Karpas-422 (cell line): Measurements from ENCODE around the gene CNTNAP2. TPM values are rescaled to one million over a fixed set of nuclear protein-coding genes. Genes with fewer than 3 reads are reported as not detected.

Experiments used
- DNase-seq: peaks from one replicate; pipeline ENCODE4 v3.0.0-alpha.2; 2015
- H2AFZ ChIP-seq: fragments of 200-600 bp; sonication (generic); 2 replicates; pipeline ENCODE4 v1.6.1; 2014; ENCODE audit warnings: antibody characterized with exemption, low read length, mixed read lengths
- H3K27ac ChIP-seq: fragments of 200-600 bp; sonication (generic); 2 replicates; pipeline ENCODE4 v1.5.1; 2014; ENCODE audit warnings: mild to moderate bottlenecking, low read length, moderate library complexity
- H3K27me3 ChIP-seq: fragments of 200-600 bp; sonication (generic); 2 replicates; pipeline ENCODE4 v1.6.1; 2014; ENCODE audit warnings: low read length, mixed read lengths
- H3K36me3 ChIP-seq: fragments of 200-600 bp; sonication (generic); 2 replicates; pipeline ENCODE4 v1.6.1; 2014; ENCODE audit warnings: low read length, mixed read lengths; ENCODE audit not compliant: insufficient read depth
- H3K4me1 ChIP-seq: fragments of 200-600 bp; sonication (generic); 2 replicates; pipeline ENCODE4 v1.6.1; 2014; ENCODE audit warnings: mild to moderate bottlenecking, low read length, mixed read lengths
- H3K4me2 ChIP-seq: fragments of 200-600 bp; sonication (generic); 2 replicates; pipeline ENCODE4 v1.6.1; 2014; ENCODE audit warnings: low read length, low read depth, mild to moderate bottlenecking; ENCODE audit not compliant: poor library complexity, severe bottlenecking
- H3K4me3 ChIP-seq: fragments of 200-600 bp; sonication (generic); 2 replicates; pipeline ENCODE4 v1.5.1; 2014; ENCODE audit warnings: mild to moderate bottlenecking, antibody characterized with exemption, low read length, mixed read lengths
- H3K79me2 ChIP-seq: fragments of 200-600 bp; sonication (generic); 2 replicates; pipeline ENCODE4 v1.6.1; 2014; ENCODE audit warnings: mild to moderate bottlenecking, low read length, mixed read lengths
- H3K9ac ChIP-seq: fragments of 200-600 bp; sonication (generic); 2 replicates; pipeline ENCODE4 v1.6.0; 2014; ENCODE audit warnings: low read length
- H3K9me2 ChIP-seq: fragments of 200-600 bp; sonication (generic), shearing (Covaris generic); replicated peaks from 2 replicates; pipeline ENCODE4 v1.6.0; 2014; ENCODE audit warnings: mild to moderate bottlenecking, low read length, moderate library complexity; ENCODE audit not compliant: insufficient read depth
- H3K9me3 ChIP-seq: fragments of 300-700, 200-600 bp; sonication (generic); 2 replicates; pipeline ENCODE4 v1.6.1; 2014; ENCODE audit warnings: low read length, mixed read lengths
- H4K20me1 ChIP-seq: fragments of 200-600 bp; sonication (generic); 2 replicates; pipeline ENCODE4 v1.6.1; 2014; ENCODE audit warnings: mild to moderate bottlenecking, antibody characterized with exemption, low read length, low read depth; ENCODE audit not compliant: insufficient read depth
- total RNA-seq: library from RNA; depleted of rRNA; stranded (reverse); fragments of >200 nt; shearing (Covaris generic); gene quantifications from 2 replicates; pipeline ENCODE4 v1.2.3, GENCODE V29; 2014; ENCODE audit warnings: low replicate concordance

Gene CNTNAP2
- total RNA-seq, 1 experiment from 2014 or later = not detected

DNA sequence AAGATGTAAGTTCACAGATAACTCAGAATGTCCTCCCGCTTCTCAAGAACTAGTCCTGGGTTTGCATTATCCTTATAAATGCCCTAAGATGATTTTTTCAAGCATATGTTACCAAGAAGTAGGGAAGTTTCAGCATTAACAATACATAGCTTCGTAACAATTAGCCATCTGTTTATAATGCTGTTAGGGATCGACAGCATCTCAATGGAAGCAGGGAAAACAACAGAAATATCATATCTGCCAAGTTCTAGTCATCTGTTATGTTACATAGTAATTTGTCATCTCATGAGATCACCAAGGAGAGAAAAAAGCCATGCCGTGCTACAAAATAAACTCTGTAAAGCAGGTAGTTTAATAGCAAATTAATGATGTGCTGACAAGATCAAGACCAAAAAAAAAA is 1742.4 kb downstream of the CNTNAP2 start:
- Histone ChIP-seq H3K9me3 (no peaks in the 10 kb centered on the region), H2AFZ (no peak overlapping the region), H3K79me2 (no peaks in the 10 kb centered on the region), H3K27ac (no peak overlapping the region), H3K36me3 (no peaks in the 10 kb centered on the region), H3K4me1 (no peaks in the 10 kb centered on the region), H3K9ac (no peak overlapping the region), H3K4me3 (no peak overlapping the region), H4K20me1 (no peaks in the 10 kb centered on the region), H3K4me2 (no peak overlapping the region), H3K9me2 (no peaks in the 10 kb centered on the region; the same call in 1 of the 2 replicates), H3K27me3 (no peaks in the 10 kb centered on the region)
- no peak for DNase-seq

DNA sequence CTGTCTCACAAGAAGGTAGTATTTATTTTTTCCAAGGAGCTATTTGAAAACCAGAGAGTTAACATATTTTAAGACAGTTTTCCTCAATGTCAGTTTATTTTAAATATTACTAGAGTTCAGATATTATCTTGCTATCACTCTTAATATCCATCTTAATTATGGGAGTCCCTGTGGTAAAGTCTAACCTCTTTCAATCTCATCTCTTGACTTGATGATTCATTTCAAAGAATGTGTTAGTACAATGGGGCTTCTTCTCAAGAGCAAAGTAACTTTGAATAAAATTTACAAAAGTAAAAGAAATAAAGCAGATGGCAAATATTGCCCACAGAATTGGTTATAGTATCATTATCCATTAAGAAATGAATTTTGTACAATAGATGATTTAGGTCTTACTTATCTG is 1742.9 kb downstream of the CNTNAP2 start:
- no peak overlapping the region for H3K9ac ChIP-seq
- no peaks in the 10 kb centered on the region for H3K9me3 ChIP-seq
- H3K79me2 ChIP-seq = no peaks in the 10 kb centered on the region
- no peaks in the 10 kb centered on the region for H3K27me3 ChIP-seq
- no peaks in the 10 kb centered on the region for H4K20me1 ChIP-seq
- no peak overlapping the region for H3K4me2 ChIP-seq
- H3K4me1 ChIP-seq = no peaks in the 10 kb centered on the region
- no peak overlapping the region for H3K27ac ChIP-seq
- no peaks in the 10 kb centered on the region for H3K36me3 ChIP-seq
- no peaks in the 10 kb centered on the region; the same call in 1 of the 2 replicates for H3K9me2 ChIP-seq
- DNase-seq = no peak
- no peak overlapping the region for H2AFZ ChIP-seq
- no peak overlapping the region for H3K4me3 ChIP-seq

DNA sequence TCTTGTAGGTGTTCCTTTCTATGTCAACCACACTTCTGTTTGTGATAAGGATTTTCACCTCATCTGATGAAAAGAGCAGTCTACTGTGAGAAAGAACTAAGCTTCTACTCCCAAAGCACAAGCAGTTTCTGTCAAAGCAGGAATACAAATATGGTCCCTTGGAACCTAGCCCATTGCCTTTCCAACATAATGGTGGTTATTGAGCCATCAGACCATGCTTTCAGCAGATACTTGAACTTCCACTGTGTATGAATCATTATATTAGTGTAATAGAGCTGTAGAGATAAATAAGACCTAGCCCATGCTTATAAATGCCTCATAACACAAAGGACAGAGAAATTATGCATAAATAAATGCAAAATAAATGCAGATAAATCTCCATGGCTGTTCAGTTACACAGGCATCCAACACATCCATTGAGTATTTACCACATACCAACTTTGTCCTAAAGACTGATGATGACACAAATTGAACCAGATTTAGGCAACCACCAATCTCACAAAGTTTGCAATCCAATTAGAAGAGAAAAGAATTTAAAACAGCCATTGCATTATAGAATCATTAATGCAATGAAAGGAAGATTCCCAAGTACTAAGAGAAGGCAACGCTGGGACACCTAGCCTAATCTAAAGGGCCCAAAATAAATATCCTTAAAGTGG is 1744.6 kb downstream of the CNTNAP2 start:
- no peak overlapping the region for H3K4me3 ChIP-seq
- H3K9ac ChIP-seq = no peak overlapping the region
- H3K27ac ChIP-seq = no peak overlapping the region
- H3K4me1 ChIP-seq = no peaks in the 10 kb centered on the region
- H3K79me2 ChIP-seq = no peaks in the 10 kb centered on the region
- no peak overlapping the region for H3K4me2 ChIP-seq
- no peaks in the 10 kb centered on the region for H3K36me3 ChIP-seq
- no peak overlapping the region for H2AFZ ChIP-seq
- H3K9me2 ChIP-seq = no peaks in the 10 kb centered on the region; the same call in 1 of the 2 replicates
- H4K20me1 ChIP-seq = no peaks in the 10 kb centered on the region
- no peak for DNase-seq
- H3K9me3 ChIP-seq = no peaks in the 10 kb centered on the region
- no peaks in the 10 kb centered on the region for H3K27me3 ChIP-seq

DNA sequence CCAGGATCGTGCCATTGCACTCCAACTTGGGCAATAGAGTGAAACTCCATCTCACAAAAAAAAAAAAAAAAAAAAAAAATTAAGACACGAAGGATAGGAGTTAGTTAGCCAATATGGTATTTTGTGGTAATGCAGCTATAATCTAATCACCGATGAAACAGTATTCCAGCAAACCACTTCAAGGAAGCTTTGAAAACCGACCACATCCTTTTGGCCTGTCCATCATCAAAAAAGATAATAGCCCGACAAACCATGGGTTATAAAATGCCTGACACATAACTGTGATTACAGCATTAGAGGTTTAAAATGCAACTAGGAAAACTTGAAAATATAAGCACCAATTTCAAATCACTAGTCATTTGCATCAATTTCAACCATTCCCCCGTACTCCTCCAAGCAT is 1745.3 kb downstream of the CNTNAP2 start:
- Histone ChIP-seq H4K20me1 (no peaks in the 10 kb centered on the region), H3K9me2 (no peaks in the 10 kb centered on the region; the same call in 1 of the 2 replicates), H3K9me3 (no peaks in the 10 kb centered on the region), H3K27ac (no peak overlapping the region), H3K4me3 (no peak overlapping the region), H3K9ac (no peak overlapping the region), H3K27me3 (no peaks in the 10 kb centered on the region), H2AFZ (no peak overlapping the region), H3K36me3 (no peaks in the 10 kb centered on the region), H3K79me2 (no peaks in the 10 kb centered on the region), H3K4me2 (no peak overlapping the region), H3K4me1 (no peaks in the 10 kb centered on the region)
- DNase-seq = no peak

DNA sequence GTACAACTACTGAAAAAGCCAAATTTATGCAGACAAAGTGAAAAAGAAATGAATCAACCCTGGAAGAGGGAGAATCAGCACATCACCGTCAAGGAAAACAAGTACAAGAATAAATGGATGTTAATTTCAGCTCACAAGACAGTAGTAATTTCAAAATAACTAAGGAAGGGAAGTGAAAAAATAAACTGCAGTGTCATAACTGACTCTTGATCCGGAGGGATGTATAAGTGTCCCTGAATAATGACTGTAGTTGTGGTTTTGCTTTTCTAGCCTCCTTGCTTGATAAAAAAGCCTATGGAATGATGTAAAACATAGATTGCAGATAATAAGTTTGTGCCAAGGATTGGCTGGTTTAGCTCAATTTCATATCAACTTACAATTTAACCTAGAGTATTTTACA is 1752.9 kb downstream of the CNTNAP2 start:
- Histone ChIP-seq H3K4me3 (no peak overlapping the region), H3K4me1 (no peaks in the 10 kb centered on the region), H4K20me1 (no peaks in the 10 kb centered on the region), H3K27ac (no peak overlapping the region), H3K36me3 (no peaks in the 10 kb centered on the region), H3K9me2 (no peaks in the 10 kb centered on the region), H3K4me2 (no peak overlapping the region), H3K9ac (no peak overlapping the region), H3K79me2 (no peaks in the 10 kb centered on the region), H3K9me3 (peaks cover 7% of the 10 kb centered on the region), H3K27me3 (no peaks in the 10 kb centered on the region), H2AFZ (no peak overlapping the region)
- DNase-seq = no peak

DNA sequence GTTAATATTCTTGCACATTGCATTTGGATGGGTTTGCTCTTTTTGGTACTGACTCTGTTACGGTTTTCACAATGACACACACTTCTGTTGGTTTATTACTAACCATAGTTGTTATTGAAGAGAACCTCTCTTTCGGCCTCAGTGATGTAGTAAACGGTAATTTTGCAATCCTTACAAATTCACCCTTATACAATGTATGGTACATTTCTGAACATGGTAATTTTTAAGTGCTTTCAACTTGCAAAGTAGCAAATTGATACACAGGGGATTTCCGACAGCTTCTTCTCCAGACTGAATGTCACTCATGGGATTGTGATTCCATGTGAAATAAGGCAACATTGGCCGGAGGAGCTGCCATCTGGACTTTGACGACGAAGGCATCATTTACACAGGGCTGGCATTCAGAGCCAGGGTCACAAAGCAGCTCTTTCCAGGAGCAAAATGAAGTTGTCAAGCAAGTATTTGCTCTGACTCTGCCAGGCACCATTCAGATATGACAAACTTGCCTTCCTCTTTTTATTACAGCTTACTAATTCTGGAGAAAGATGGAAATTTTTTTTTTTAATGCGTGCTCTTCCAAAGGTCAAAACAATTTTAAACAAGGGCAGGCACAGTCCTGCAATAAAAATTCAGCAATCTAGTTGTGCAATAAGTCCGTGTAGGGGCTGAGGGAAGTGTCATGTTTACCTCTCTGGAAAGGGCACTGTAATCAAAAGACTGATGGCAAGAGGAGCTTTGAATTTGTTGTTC is 1762.5 kb downstream of the CNTNAP2 start:
- Histone ChIP-seq H3K4me2 (no peak overlapping the region), H3K4me3 (no peak overlapping the region), H3K9me3 (no peaks in the 10 kb centered on the region), H3K27ac (no peak overlapping the region), H3K4me1 (no peaks in the 10 kb centered on the region), H4K20me1 (no peaks in the 10 kb centered on the region), H3K79me2 (no peaks in the 10 kb centered on the region), H3K9me2 (0 out of 2 replicates have a peak, but pooled peaks cover 3% of the 10 kb centered on the region), H3K27me3 (no peaks in the 10 kb centered on the region), H3K9ac (no peak overlapping the region), H3K36me3 (no peaks in the 10 kb centered on the region), H2AFZ (no peak overlapping the region)
- DNase-seq = no peak

DNA sequence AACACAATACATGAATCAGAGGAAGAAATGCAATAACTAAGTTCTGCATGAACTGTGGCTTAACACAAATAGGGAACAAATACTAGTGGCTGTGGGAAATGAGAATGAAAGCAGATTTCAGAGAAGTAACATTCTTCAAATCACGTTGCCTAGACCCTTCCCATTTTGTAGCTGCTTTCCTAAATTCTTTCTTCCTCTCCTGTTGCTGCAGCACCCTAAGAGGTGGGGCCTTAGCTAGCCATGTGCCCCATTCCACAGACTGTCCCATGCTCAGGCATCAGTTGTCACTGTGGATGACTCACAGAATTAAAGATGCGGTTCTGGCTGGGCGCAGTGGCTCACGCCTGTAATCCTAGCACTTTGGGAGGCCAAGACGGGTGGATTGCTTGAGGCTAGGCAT is 1769.3 kb downstream of the CNTNAP2 start:
- Histone ChIP-seq H3K9me2 (no peaks in the 10 kb centered on the region), H3K9me3 (no peaks in the 10 kb centered on the region; the same call in 1 of the 2 replicates), H3K36me3 (no peaks in the 10 kb centered on the region), H3K4me3 (no peak overlapping the region), H4K20me1 (no peaks in the 10 kb centered on the region), H2AFZ (no peak overlapping the region), H3K27me3 (no peaks in the 10 kb centered on the region), H3K4me2 (no peak overlapping the region), H3K4me1 (no peaks in the 10 kb centered on the region), H3K79me2 (no peaks in the 10 kb centered on the region), H3K27ac (no peak overlapping the region), H3K9ac (no peak overlapping the region)
- no peak for DNase-seq

DNA sequence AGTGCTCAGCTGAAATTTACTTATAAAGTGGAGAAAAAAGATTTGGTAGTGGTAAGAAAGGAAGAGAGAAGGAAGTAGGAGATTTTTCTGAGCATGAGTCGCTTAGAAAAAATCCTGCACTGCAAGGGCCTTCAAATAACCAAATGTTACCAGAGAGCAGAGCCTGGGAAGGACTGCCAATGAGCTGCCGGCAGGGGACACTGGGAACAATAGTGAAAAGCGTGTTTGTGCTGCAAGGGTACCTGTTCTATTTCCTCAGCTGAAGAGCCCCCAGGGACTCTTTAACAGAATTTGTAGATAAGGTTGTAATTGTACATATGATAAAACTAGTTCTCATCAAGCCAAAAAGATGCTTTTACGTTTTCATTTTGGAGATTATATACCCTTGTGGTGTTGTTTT is 1777.7 kb downstream of the CNTNAP2 start:
- Histone ChIP-seq H3K9me2 (no peaks in the 10 kb centered on the region), H3K4me2 (no peak overlapping the region), H3K4me1 (no peaks in the 10 kb centered on the region), H3K9me3 (no peaks in the 10 kb centered on the region; the same call in 1 of the 2 replicates), H4K20me1 (no peaks in the 10 kb centered on the region), H3K9ac (no peak overlapping the region), H3K4me3 (no peak overlapping the region), H3K27me3 (no peaks in the 10 kb centered on the region), H3K36me3 (no peaks in the 10 kb centered on the region), H3K27ac (no peak overlapping the region), H2AFZ (no peak overlapping the region), H3K79me2 (no peaks in the 10 kb centered on the region)
- DNase-seq = no peak
